ENCODE results near the gene ADGRE2.
"Not testable (repeated sequence)": the region's sequence is repeated elsewhere in the genome, so short reads cannot be mapped to it uniquely, and the experiment has no call there.

ADGRE2 gene

GRCh38 chr19:14778110-14778845 lies at the start of gene ADGRE2:
TSS of gene ADGRE2 (minus strand) at chr19:14778560. CDS start at chr19:14776756, 1,804 bp downstream.
- DNase-seq (ENCODE audit: low read depth in 3 of 3): not testable (repeated sequence)

GRCh38 chr19:14826006-14826405 lies 47.6 kb upstream of the ADGRE2 start:
- no peak for DNase-seq (ENCODE audit: low read depth in 3 of 3)

- DNase-seq (ENCODE audit: low read depth in 3 of 3): no peak
Observed at GRCh38 chr19:14821937-14822336, 43.6 kb upstream of the ADGRE2 start.

GRCh38 chr19:14818588-14818987 lies 40.2 kb upstream of the ADGRE2 start:
- DNase-seq (ENCODE audit: low read depth in 3 of 3): no peak

- DNase-seq (ENCODE audit: low read depth in 3 of 3): no peak
Observed at GRCh38 chr19:14817052-14817451, 38.7 kb upstream of the ADGRE2 start.

- no peak for DNase-seq (ENCODE audit: low read depth in 3 of 3)
Observed at GRCh38 chr19:14814982-14815652, 36.8 kb upstream of the ADGRE2 start.

GRCh38 chr19:14809272-14810057 lies 31.1 kb upstream of the ADGRE2 start:
- DNase-seq (ENCODE audit: low read depth in 3 of 3): no peak

GRCh38 chr19:14804765-14805164 lies 26.4 kb upstream of the ADGRE2 start:
- no peak for DNase-seq (ENCODE audit: low read depth in 3 of 3)

- DNase-seq (ENCODE audit: low read depth in 3 of 3): no peak
Observed at GRCh38 chr19:14798760-14799159, 20.4 kb upstream of the ADGRE2 start.

GRCh38 chr19:14796021-14796420 lies 17.7 kb upstream of the ADGRE2 start:
- no peak for DNase-seq (ENCODE audit: low read depth in 3 of 3)

- no peak for DNase-seq (ENCODE audit: low read depth in 3 of 3)
Observed at GRCh38 chr19:14795078-14795721, 16.8 kb upstream of the ADGRE2 start.

- DNase-seq (ENCODE audit: low read depth in 3 of 3): not testable (repeated sequence)
Observed at GRCh38 chr19:14792250-14792649, 13.9 kb upstream of the ADGRE2 start.

- no peak for DNase-seq (ENCODE audit: low read depth in 3 of 3)
Observed at GRCh38 chr19:14786421-14786851, 8.1 kb upstream of the ADGRE2 start.

- not testable (repeated sequence) for DNase-seq (ENCODE audit: low read depth in 3 of 3)
Observed at GRCh38 chr19:14785102-14785793, 6.9 kb upstream of the ADGRE2 start.

GRCh38 chr19:14784730-14785101 lies 6.4 kb upstream of the ADGRE2 start:
- DNase-seq (ENCODE audit: low read depth in 3 of 3): not testable (repeated sequence)

GRCh38 chr19:14783410-14783998 lies 5.1 kb upstream of the ADGRE2 start:
- DNase-seq (ENCODE audit: low read depth in 3 of 3): not testable (repeated sequence)

- no peak for DNase-seq (ENCODE audit: low read depth in 3 of 3)
Observed at GRCh38 chr19:14782626-14783409, 4.5 kb upstream of the ADGRE2 start.

- not testable (repeated sequence) for DNase-seq (ENCODE audit: low read depth in 3 of 3)
Observed at GRCh38 chr19:14781713-14782536, 3.6 kb upstream of the ADGRE2 start.

- DNase-seq (ENCODE audit: low read depth in 3 of 3): not testable (repeated sequence)
Observed at GRCh38 chr19:14780622-14781225, 2.4 kb upstream of the ADGRE2 start.
